ENCODE data around the gene CCBE1.
"Not testable (repeated sequence)": the region's sequence is repeated elsewhere in the genome, so short reads cannot be mapped to it uniquely, and the experiment has no call there.

Gene CCBE1

GRCh38 chr18:59651071-59651470 lies 46.2 kb downstream of the CCBE1 start:
- no peak for DNase-seq

GRCh38 chr18:59650266-59650820 lies 46.9 kb downstream of the CCBE1 start:
- no peak for DNase-seq

GRCh38 chr18:59649591-59649990 lies 47.6 kb downstream of the CCBE1 start:
- no peak for DNase-seq

- DNase-seq, result not testable (repeated sequence)
Measured at GRCh38 chr18:59648469-59648868, 48.8 kb downstream of the CCBE1 start.

GRCh38 chr18:59646963-59647307 lies 50.3 kb downstream of the CCBE1 start:
- no peak for DNase-seq

- no peak for DNase-seq
Measured at GRCh38 chr18:59646228-59646962, 50.8 kb downstream of the CCBE1 start.

GRCh38 chr18:59643740-59644139 lies 53.5 kb downstream of the CCBE1 start:
- no peak for DNase-seq

- DNase-seq, result no peak
Measured at GRCh38 chr18:59640721-59641120, 56.5 kb downstream of the CCBE1 start.

GRCh38 chr18:59639821-59640220 lies 57.4 kb downstream of the CCBE1 start:
- DNase-seq, result no peak

- no peak for DNase-seq
Measured at GRCh38 chr18:59639136-59639535, 58.1 kb downstream of the CCBE1 start.

GRCh38 chr18:59633961-59634485 lies 63.2 kb downstream of the CCBE1 start:
- DNase-seq, result no peak

- no peak for DNase-seq
Measured at GRCh38 chr18:59633317-59633716, 63.9 kb downstream of the CCBE1 start.

- DNase-seq, result no peak
Measured at GRCh38 chr18:59631583-59632181, 65.5 kb downstream of the CCBE1 start.

- DNase-seq, result no peak
Measured at GRCh38 chr18:59629894-59630293, 67.3 kb downstream of the CCBE1 start.

- DNase-seq, result no peak
Measured at GRCh38 chr18:59628995-59629394, 68.2 kb downstream of the CCBE1 start.

- no peak for DNase-seq
Measured at GRCh38 chr18:59627414-59627813, 69.8 kb downstream of the CCBE1 start.

- DNase-seq, result no peak
Measured at GRCh38 chr18:59624369-59624765, 72.9 kb downstream of the CCBE1 start.

GRCh38 chr18:59623456-59624368 lies 73.5 kb downstream of the CCBE1 start:
- no peak for DNase-seq

- DNase-seq, result no peak
Measured at GRCh38 chr18:59621027-59621426, 76.2 kb downstream of the CCBE1 start.

GRCh38 chr18:59620381-59620780 lies 76.8 kb downstream of the CCBE1 start:
- DNase-seq, result no peak

- DNase-seq, result no peak
Measured at GRCh38 chr18:59619816-59620215, 77.4 kb downstream of the CCBE1 start.

- DNase-seq, result no peak
Measured at GRCh38 chr18:59617468-59617932, 79.7 kb downstream of the CCBE1 start.

- DNase-seq, result no peak
Measured at GRCh38 chr18:59616501-59616900, 80.7 kb downstream of the CCBE1 start.

Data from inflammatory macrophage (primary cell).